K562 (cell line): ENCODE data around the gene MAN1B1. TPM values are rescaled to one million over a fixed set of nuclear protein-coding genes. Genes with fewer than 3 reads are reported as not detected.

Experiments
- BRCA1 ChIP-seq, 2 experiments: fragments of 450-650 bp in 1 of 2; sonication (generic) in 1 of 2; formaldehyde crosslinking in 1 of 2; IDR thresholded peaks; 2 replicates each; pipeline versions ENCODE4 v1.5.0 to v1.6.1; 2017 to 2020; ENCODE audit warnings: mild to moderate bottlenecking in 1 of 2, missing genetic modification reagents in 1 of 2
- GABPB2 ChIP-seq: fragments of 250-450 bp; sonication (Bioruptor Pico); conservative IDR thresholded peaks from 2 replicates; pipeline ENCODE4 v1.5.1; 2021; ENCODE audit warnings: mild to moderate bottlenecking
- HDAC2 ChIP-seq: fragments of 450-650 bp; IDR thresholded peaks from 2 replicates; pipeline ENCODE4 v1.6.1; 2016; ENCODE audit warnings: mild to moderate bottlenecking
- MTA3 ChIP-seq: fragments of 450-650 bp; formaldehyde crosslinking; IDR thresholded peaks from 2 replicates; pipeline ENCODE4 v1.6.1; 2017; ENCODE audit warnings: mild to moderate bottlenecking, borderline replicate concordance
- NFE2 ChIP-seq: IDR thresholded peaks from 2 replicates; pipeline ENCODE4 v1.6.1; 2014; ENCODE audit warnings: antibody characterized with exemption, low read depth
- PCBP1 ChIP-seq: fragments of 200-400 bp; formaldehyde crosslinking; IDR thresholded peaks from 2 replicates; pipeline ENCODE4 v1.6.1; 2018; ENCODE audit warnings: mild to moderate bottlenecking, low read depth, low read length; ENCODE audit not compliant: poor library complexity, severe bottlenecking
- SAFB ChIP-seq: fragments of 200-400 bp; formaldehyde crosslinking; IDR thresholded peaks from 2 replicates; pipeline ENCODE4 v1.6.1; 2017; ENCODE audit warnings: low read depth, low read length, borderline replicate concordance
- SNRNP70 ChIP-seq: fragments of 200-400 bp; formaldehyde crosslinking; optimal IDR thresholded peaks from 2 replicates; pipeline ENCODE3; 2017; ENCODE audit warnings: low read depth, low read length
- SOX6 ChIP-seq: fragments of 450-650 bp; IDR thresholded peaks from 2 replicates; pipeline ENCODE4 v1.6.1; 2014; ENCODE audit warnings: mild to moderate bottlenecking
- ZBTB7A ChIP-seq: IDR thresholded peaks from 2 replicates; pipeline ENCODE4 v1.6.1; 2011; ENCODE audit warnings: low read depth, mild to moderate bottlenecking, low read length, moderate library complexity, borderline replicate concordance; ENCODE audit not compliant: control insufficient read depth
- ZFPM2 ChIP-seq: fragments of 250-450 bp; sonication (Bioruptor Pico); IDR thresholded peaks from 2 replicates; pipeline ENCODE4 v1.5.1; 2022; ENCODE audit warnings: mild to moderate bottlenecking
- ZNF445 ChIP-seq: fragments of 250-450 bp; sonication (Bioruptor Pico); IDR thresholded peaks from 2 replicates; pipeline ENCODE4 v1.4.0; 2020; ENCODE audit warnings: low read depth, mild to moderate bottlenecking, moderate library complexity
- polyA plus RNA-seq, 8 experiments: library from polyadenylated mRNA; depleted of rRNA in 4 of 8; stranded (reverse) in 5 of 8; unstranded in 3 of 8; fragments of >200 nt; fragmentation: Nextera tagmentation in 2 of 8; fragmentation: Illumina TruSeq in 1 of 8; extraction: Ambion mirVana in 2 of 8; extraction: Trizol in 1 of 8; gene quantifications; 2 replicates each; pipeline versions ENCODE4 v1.2.1 to v1.2.3, GENCODE V29; 2011 to 2014; ENCODE audit warnings: inconsistent platforms in 1 of 8, missing spikeins in 1 of 8
- total RNA-seq, 7 experiments: library from RNA; depleted of rRNA in 6 of 7; stranded (reverse); fragments of >200 nt in 6 of 7; fragmentation: Illumina TruSeq in 2 of 7; extraction: Trizol in 2 of 7; gene quantifications; 2 replicates each; pipeline versions ENCODE4 v1.2.1 to v1.2.3, GENCODE V29; 2011 to 2021; ENCODE audit warnings: low replicate concordance in 1 of 7
- TF ChIP-seq, protein P1 (sequence below): sonication (generic); formaldehyde crosslinking; IDR thresholded peaks from 2 replicates; pipeline ENCODE4 v1.8.1; 2023; ENCODE audit warnings: missing genetic modification reagents, mild to moderate bottlenecking, borderline replicate concordance
- TF ChIP-seq, protein P2 (sequence below): fragments of 250-450 bp; sonication (Bioruptor Pico); IDR thresholded peaks from 2 replicates; pipeline ENCODE4 v1.4.0; 2020; ENCODE audit warnings: mild to moderate bottlenecking, moderate library complexity
- TF ChIP-seq, protein P3 (sequence below): fragments of 250-450 bp; sonication (Bioruptor Pico); IDR thresholded peaks from 2 replicates; pipeline ENCODE4 v1.5.0; 2022; ENCODE audit warnings: mild to moderate bottlenecking
- TF ChIP-seq, protein P4 (sequence below): fragments of 250-450 bp; sonication (Bioruptor Pico); IDR thresholded peaks from 2 replicates; pipeline ENCODE4 v1.8.0; 2021; ENCODE audit warnings: moderate library complexity, mild to moderate bottlenecking, inconsistent platforms

The MAN1B1 gene
- total and polyA plus RNA-seq, 9 of the 15 experiments (the other 6 are each of a cell fraction or from before 2014, with no cell fraction given), result 0.55 to 36.6 (median 27.3) TPM

DNA sequence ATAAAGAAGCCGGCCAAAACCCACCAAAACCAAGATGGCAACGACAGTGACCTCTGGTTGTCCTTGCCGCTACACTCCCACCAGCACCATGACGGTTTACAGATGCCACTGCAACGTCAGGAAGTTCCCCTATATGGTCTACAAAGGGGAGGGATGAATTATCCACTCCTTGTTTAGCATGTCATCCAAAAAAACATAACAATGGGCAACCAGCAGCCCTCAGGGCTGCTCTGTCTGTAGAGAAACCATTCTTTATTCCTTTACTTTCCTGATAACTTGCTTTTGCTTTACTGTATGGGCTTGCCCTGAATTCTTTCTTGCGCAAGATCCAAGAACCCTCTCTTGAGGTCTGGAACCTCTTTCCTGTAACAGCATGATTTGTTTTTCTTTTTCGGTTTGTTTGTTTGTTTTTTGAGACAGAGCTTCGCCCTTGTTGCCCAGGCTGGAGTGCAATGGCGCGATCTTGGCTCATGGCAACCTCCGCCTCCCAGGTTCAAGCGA, 11.5 kb upstream of the MAN1B1 start (continued):
- TF ChIP-seq, protein P1, sequence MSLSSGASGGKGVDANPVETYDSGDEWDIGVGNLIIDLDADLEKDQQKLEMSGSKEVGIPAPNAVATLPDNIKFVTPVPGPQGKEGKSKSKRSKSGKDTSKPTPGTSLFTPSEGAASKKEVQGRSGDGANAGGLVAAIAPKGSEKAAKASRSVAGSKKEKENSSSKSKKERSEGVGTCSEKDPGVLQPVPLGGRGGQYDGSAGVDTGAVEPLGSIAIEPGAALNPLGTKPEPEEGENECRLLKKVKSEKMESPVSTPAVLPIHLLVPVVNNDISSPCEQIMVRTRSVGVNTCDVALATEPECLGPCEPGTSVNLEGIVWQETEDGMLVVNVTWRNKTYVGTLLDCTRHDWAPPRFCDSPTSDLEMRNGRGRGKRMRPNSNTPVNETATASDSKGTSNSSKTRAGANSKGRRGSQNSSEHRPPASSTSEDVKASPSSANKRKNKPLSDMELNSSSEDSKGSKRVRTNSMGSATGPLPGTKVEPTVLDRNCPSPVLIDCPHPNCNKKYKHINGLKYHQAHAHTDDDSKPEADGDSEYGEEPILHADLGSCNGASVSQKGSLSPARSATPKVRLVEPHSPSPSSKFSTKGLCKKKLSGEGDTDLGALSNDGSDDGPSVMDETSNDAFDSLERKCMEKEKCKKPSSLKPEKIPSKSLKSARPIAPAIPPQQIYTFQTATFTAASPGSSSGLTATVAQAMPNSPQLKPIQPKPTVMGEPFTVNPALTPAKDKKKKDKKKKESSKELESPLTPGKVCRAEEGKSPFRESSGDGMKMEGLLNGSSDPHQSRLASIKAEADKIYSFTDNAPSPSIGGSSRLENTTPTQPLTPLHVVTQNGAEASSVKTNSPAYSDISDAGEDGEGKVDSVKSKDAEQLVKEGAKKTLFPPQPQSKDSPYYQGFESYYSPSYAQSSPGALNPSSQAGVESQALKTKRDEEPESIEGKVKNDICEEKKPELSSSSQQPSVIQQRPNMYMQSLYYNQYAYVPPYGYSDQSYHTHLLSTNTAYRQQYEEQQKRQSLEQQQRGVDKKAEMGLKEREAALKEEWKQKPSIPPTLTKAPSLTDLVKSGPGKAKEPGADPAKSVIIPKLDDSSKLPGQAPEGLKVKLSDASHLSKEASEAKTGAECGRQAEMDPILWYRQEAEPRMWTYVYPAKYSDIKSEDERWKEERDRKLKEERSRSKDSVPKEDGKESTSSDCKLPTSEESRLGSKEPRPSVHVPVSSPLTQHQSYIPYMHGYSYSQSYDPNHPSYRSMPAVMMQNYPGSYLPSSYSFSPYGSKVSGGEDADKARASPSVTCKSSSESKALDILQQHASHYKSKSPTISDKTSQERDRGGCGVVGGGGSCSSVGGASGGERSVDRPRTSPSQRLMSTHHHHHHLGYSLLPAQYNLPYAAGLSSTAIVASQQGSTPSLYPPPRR (CRISPR knock-in tag), result no peak
- TF ChIP-seq, protein P2, sequence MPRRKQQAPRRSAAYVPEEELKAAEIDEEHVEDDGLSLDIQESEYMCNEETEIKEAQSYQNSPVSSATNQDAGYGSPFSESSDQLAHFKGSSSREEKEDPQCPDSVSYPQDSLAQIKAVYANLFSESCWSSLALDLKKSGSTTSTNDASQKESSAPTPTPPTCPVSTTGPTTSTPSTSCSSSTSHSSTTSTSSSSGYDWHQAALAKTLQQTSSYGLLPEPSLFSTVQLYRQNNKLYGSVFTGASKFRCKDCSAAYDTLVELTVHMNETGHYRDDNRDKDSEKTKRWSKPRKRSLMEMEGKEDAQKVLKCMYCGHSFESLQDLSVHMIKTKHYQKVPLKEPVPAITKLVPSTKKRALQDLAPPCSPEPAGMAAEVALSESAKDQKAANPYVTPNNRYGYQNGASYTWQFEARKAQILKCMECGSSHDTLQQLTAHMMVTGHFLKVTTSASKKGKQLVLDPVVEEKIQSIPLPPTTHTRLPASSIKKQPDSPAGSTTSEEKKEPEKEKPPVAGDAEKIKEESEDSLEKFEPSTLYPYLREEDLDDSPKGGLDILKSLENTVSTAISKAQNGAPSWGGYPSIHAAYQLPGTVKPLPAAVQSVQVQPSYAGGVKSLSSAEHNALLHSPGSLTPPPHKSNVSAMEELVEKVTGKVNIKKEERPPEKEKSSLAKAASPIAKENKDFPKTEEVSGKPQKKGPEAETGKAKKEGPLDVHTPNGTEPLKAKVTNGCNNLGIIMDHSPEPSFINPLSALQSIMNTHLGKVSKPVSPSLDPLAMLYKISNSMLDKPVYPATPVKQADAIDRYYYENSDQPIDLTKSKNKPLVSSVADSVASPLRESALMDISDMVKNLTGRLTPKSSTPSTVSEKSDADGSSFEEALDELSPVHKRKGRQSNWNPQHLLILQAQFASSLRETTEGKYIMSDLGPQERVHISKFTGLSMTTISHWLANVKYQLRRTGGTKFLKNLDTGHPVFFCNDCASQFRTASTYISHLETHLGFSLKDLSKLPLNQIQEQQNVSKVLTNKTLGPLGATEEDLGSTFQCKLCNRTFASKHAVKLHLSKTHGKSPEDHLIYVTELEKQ (CRISPR knock-in tag), result no peak
- TF ChIP-seq GABPB2 (CRISPR knock-in tag), result no peak
- TF ChIP-seq ZNF445 (CRISPR knock-in tag), result no peak
- no peak for TF ChIP-seq ZFPM2
- no peak; the same call in 1 of the 2 replicates for TF ChIP-seq SOX6
- no peak for TF ChIP-seq SNRNP70
- TF ChIP-seq, protein P3, sequence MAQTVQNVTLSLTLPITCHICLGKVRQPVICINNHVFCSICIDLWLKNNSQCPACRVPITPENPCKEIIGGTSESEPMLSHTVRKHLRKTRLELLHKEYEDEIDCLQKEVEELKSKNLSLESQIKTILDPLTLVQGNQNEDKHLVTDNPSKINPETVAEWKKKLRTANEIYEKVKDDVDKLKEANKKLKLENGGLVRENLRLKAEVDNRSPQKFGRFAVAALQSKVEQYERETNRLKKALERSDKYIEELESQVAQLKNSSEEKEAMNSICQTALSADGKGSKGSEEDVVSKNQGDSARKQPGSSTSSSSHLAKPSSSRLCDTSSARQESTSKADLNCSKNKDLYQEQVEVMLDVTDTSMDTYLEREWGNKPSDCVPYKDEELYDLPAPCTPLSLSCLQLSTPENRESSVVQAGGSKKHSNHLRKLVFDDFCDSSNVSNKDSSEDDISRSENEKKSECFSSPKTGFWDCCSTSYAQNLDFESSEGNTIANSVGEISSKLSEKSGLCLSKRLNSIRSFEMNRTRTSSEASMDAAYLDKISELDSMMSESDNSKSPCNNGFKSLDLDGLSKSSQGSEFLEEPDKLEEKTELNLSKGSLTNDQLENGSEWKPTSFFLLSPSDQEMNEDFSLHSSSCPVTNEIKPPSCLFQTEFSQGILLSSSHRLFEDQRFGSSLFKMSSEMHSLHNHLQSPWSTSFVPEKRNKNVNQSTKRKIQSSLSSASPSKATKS (CRISPR knock-in tag), result no peak
- TF ChIP-seq MTA3, result no peak
- no peak for TF ChIP-seq PCBP1
- TF ChIP-seq HDAC2, result no peak
- TF ChIP-seq NFE2, result no peak
- no peak for TF ChIP-seq ZBTB7A
- no peak for TF ChIP-seq BRCA1 (IDR thresholded peaks at IDR 0.05)
- no peak for TF ChIP-seq BRCA1 (CRISPR knock-in tag; IDR thresholded peaks at IDR 0.05)
- TF ChIP-seq, protein P4, sequence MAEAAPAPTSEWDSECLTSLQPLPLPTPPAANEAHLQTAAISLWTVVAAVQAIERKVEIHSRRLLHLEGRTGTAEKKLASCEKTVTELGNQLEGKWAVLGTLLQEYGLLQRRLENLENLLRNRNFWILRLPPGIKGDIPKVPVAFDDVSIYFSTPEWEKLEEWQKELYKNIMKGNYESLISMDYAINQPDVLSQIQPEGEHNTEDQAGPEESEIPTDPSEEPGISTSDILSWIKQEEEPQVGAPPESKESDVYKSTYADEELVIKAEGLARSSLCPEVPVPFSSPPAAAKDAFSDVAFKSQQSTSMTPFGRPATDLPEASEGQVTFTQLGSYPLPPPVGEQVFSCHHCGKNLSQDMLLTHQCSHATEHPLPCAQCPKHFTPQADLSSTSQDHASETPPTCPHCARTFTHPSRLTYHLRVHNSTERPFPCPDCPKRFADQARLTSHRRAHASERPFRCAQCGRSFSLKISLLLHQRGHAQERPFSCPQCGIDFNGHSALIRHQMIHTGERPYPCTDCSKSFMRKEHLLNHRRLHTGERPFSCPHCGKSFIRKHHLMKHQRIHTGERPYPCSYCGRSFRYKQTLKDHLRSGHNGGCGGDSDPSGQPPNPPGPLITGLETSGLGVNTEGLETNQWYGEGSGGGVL (CRISPR knock-in tag), result no peak
- TF ChIP-seq SAFB, result no peak
